ENCODE measurements around the gene TOP2A.

Gene TOP2A, protein sequence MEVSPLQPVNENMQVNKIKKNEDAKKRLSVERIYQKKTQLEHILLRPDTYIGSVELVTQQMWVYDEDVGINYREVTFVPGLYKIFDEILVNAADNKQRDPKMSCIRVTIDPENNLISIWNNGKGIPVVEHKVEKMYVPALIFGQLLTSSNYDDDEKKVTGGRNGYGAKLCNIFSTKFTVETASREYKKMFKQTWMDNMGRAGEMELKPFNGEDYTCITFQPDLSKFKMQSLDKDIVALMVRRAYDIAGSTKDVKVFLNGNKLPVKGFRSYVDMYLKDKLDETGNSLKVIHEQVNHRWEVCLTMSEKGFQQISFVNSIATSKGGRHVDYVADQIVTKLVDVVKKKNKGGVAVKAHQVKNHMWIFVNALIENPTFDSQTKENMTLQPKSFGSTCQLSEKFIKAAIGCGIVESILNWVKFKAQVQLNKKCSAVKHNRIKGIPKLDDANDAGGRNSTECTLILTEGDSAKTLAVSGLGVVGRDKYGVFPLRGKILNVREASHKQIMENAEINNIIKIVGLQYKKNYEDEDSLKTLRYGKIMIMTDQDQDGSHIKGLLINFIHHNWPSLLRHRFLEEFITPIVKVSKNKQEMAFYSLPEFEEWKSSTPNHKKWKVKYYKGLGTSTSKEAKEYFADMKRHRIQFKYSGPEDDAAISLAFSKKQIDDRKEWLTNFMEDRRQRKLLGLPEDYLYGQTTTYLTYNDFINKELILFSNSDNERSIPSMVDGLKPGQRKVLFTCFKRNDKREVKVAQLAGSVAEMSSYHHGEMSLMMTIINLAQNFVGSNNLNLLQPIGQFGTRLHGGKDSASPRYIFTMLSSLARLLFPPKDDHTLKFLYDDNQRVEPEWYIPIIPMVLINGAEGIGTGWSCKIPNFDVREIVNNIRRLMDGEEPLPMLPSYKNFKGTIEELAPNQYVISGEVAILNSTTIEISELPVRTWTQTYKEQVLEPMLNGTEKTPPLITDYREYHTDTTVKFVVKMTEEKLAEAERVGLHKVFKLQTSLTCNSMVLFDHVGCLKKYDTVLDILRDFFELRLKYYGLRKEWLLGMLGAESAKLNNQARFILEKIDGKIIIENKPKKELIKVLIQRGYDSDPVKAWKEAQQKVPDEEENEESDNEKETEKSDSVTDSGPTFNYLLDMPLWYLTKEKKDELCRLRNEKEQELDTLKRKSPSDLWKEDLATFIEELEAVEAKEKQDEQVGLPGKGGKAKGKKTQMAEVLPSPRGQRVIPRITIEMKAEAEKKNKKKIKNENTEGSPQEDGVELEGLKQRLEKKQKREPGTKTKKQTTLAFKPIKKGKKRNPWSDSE (N-terminal part only)

DNA sequence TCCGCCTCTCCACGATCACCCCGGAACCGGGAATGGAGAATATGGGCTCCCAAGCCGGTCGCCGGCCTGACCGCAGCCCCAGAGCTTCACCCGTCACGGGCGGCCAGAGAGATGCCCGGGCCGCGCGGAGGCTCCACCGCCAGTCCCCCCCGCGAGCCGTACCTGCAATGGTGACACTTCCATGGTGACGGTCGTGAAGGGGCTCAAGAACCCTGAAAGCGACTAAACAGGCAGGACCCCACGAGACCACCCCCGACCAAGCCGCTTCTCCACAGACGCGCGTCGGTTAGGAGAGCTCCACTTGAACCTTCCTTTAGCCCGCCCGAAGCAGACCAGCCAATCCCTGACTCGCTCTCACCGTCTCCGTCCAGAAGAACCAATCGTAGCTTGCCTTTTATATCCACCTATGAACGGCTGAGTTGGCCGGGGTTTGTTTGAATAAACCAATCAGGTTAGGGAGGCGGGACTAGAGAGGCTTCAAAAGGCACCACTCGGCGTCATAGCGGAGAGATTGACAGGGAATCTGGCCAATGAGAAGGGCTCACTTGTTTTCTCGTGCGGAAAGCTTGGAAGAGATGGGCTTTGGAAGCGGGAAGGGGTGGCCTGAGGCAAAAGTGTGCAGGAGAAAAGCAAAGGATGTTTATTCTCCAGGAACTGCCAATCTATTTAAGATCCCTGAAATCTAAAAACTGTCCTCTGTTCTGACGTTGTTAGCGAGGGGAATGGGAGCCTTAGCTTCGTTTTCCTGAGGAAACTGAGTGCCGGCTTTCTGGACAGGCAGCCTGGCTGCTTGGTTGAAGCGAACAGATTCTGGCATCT, at the start of gene TOP2A:
TSS of gene TOP2A (minus strand) at position 288 of the 819 bp plus-strand sequence. CDS start at position 183, 105 bp downstream.
- DNase-seq: peak; percentile 99 to 100

DNA sequence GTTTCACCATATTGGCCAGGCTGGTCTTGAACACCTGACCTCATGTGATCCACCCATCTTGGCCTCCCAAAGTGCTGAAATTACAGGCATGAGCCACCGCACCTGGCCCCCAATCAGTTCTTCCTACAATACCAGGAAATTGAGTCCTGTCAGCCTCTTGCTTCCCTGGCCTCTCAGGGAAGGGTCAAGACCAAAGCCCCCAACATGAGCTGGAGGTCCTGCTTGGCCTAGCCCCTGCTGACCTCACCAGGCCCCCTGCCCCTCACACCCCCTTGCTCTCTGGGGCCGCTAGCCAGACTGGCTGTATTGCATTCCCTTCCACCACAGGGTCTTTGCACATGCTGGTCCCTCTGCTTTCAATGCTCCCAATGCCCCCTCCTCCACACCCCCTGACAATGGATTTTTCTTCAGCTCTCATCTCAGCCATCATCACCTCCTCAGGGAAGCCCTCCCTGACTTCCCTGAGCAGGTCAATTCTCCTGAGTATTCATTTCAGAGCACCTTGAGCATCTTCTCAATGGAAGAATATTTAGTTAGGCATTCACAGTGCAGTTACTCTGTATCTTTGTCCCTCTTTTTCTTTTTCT, 49.7 kb upstream of the TOP2A start:
- DNase-seq: no peak

DNA sequence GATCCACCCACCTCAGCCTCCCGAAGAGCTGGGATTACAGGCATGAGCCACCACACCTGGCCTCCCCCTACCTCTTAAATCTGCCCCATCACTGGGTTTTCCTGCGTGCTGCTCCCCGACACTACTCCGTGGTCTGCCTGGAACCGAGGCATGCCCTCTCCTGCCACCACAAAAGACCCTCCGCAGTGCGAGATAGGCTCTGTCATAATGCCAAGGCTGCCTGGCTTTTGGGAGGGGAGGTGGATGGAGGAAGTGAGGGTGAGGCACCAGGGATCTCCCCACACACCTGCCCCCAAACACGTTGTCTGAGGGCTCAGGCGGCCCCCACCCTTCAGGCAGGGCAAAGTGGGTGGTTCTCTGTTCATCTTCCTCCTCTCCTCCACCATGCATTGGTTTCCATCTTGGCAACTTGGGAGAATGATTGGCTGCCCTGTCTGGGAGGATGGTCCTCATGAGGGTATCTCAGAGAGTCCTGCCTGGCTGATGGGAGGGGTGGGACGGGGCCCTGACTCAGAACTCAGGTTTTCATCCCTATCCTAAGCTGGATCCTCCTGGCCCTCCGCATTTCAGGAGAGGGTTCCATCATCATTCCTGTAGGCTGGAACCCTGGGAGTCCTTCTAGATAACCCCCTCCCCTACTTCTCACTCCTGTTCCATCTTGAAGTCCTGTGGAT, 48.7 kb upstream of the TOP2A start:
- no peak for DNase-seq

DNA sequence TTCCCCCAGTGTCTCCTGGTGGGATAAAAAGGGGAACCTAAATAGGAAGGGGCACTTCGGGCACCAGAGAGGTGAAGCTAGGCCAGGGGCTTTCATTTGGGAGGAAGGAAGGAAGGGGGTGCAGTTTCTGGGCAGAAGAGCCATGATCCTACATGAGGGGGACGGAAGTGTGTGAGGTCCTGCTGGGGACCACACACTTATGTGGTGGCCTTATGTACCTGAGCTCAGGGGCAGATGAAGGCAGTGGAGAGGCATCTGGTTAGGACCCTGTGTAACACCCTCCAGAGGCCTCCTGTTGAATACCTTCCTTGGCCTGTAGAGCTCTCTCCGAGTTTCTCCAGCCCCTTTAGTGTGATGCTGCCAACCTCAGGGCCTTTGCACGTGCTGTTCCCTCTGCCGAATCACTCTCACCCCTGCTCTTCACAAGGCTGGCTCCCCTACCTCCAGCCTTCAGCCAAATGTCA, 46.7 kb upstream of the TOP2A start:
- no peak for DNase-seq

DNA sequence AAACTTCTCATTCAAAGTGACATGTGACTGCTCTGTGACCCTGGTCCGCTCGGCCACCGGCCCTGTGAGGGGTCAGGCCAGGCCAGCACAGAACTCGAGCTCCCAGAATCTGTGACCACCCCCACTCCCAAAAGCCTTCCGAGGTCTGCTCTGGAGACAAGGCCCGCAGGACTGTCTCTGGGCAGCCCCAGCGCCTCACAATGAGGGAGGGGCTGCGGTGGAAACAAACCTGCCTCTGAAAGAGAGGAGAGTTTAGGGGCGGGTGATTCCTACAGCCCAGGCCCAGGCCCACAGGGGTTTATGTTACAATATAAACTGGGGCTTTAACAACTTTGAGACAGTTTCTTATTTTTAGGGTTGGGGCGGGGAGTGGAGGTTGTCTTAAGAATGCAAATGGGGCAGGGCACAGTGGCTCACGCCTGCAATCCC, 45.4 kb upstream of the TOP2A start:
- no peak for DNase-seq

DNA sequence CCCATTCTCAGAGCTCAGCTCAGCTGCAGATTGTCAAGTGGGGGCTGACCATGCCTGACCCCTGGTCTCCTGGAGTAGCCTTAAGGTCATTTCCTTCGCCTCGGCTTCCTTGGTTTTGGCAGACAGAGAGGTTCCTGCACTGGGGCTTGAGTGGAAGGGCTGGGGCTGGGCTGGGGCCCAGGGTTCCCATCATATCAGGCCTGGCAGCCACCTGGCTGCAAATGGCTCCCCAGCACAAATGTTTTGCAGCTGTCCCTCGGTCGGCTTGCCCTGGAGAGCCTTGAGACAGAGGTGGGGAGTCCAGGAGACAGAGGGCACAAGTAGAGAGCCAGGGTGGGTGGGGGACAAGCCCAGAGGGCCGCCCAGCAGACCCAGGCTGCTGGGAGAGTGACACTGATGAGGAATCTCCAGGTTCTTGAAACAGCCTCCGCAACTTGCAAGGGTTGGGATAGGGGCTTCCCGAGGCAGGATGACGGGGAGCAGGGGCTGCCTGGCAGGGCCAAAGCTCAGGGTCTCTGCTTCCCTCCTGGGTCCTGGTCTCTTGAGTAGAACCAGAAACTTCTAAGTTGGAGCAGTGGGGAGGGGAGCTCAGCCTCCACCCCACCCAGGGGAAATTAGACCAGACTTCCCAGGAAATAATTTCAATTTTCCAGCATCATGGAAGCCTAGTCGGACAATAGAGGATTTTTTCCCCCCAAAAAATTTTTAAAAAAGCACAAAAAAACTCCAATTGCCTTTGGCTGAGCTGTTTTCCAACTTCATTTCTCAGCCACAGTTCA, 44.8 kb upstream of the TOP2A start:
- DNase-seq: no peak

DNA sequence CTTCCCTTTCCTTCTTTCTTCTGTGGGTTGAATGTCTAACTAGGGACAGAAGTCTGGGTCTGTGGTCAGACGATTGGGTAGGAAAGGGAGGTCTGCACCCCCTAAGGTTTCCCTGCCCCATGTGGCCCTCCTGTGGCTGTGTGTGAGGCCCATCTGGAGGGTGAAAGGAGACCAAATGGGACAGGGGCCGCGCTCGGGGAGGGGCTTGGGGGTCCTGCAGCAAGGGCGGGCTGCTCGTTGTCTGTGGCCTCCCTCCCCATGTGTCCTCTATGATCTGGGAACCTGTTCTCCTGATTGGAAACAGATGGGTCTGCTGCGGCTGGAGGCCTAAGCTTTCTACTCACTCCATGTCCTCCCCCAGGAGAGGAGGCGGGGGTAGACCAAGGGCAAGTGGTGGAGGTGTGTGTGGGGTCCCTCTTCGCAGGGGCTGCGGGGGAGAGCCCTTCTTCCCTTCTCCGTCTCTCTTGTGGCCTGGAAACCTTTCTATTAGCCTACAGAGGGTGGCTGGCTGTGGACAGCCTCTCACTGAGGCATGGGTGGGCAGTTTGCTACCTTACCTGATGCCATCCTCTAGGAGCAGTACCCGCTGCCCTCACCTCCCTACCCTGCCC, 44.1 kb upstream of the TOP2A start:
- DNase-seq: no peak

DNA sequence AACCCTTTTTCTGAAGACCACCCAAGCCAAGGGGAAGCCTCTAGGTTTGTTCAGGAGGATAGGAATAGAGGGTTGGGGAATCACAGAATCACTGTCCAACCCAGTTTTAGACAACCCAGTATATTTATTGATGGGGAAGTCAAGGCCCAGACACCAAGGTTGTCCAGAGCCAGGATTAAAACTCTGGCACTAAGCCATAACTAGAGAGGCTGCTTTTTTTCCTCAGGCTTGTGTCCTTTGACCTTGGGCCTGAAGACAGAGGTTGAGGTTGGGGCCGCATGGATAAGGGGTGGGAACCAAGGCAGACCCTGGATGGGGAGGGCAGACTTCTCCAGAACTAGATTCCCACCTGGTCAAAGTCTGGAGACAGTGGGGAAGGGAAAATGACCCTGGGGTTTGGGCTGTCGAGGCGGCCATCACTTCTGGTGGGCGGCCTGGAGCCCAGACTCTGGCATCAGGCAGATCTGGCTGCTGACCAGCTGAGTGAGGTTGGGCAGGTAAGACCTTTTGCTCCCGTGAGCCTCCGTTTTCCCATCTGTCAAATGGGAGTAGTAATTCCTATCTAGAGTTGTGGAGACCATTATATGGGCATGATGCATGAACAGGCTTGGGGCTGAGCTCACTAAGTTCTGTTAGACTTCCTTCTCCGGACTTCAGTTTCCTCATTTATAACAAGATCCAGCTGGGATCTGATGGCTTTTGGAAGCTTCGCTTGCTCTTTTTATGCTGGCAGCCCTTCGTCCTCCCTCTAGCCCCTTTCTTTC, 43.5 kb upstream of the TOP2A start:
- DNase-seq: no peak

DNA sequence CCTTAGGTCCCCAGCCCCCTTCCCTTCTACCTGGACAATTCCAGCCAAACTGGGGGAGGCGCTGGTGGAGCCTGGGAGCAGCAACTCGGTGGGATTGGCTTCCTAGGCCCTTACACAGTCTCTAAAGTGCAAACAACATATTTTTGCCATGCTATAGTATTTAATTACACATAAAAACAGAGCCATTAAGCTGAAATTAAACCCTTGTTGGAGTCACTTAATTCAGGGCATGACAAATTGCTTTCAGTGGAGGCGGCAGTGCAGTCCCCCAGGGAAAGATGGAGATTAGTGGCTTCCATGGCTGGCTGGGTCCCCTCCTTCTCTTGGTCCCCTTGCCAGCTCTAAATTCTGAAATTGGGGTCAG, 42.9 kb upstream of the TOP2A start:
- DNase-seq: no peak

DNA sequence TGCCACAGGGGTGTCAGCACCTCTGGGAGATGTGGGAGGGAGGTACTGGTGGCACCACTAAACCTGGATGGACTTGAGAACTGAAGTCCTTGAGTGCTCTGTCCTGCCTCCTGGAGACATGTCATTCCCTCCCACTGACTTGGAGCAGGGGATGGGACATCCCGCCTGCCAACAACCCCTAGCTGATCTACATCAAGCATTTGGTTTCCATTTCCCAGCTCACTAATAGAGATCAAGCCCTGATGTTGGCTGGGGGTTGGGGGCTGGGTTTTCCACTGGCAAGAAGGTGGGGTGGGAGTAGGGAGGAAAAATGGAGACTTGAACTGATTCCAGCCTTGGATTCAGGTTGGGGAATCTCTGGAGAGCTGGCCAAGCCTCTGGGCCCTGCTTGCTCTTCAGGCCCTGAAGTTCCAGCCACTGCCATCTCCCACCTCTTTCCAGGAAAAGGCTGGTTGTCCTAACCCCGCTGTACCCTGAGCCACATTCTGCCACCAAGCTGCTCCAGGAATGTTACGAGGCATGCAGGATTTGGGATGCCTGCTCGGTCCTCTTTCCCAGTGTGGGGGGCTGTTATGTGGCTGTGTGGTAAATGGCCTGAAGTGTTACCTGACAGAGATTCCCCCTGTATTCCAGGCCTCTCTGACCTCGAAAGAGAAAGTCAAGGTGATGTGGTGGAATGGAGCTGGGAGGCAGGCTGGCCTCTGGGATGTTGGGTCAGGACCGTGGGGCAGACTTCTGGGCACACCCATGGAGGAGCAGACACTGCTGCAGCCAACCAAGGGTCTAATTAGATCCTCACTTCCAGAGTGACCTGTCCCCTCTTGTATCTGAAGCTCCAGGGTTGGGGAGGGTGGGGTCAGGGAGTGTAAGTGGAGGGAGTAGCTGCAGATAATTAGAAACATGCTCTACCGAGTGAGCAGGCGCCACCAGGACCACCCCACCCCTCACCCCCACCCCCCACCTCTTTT, 42.2 kb upstream of the TOP2A start:
- DNase-seq: no peak

DNA sequence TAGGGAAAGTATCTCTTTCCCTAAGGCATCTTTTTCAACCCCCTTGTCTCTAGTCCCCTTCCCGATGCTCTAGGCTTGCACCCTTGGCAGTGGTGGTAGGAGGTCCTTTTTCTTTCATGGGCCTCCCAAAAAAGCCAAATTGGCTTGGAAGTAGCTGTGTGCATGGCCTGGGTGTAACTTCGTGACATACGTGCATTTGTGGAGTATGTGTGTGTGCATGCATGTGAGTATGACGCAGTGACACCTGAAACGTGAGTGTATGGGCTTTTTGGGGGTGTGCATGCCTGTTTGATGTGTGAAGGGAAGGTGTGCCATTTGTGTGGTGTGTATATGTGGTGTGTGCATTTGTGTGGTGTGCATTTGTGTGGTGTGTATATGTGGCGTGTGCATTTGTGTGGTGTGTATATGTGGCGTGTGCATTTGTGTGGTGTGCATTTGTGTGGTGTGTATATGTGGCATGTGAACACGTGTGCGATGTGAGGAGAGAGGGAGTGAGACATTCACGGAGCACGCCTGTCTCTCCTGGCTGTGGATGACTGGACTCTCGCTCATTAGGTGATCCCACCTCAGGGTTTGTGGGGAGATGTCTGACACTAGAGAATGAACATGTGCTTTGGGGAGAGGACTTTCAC, 41.3 kb upstream of the TOP2A start:
- DNase-seq: no peak

DNA sequence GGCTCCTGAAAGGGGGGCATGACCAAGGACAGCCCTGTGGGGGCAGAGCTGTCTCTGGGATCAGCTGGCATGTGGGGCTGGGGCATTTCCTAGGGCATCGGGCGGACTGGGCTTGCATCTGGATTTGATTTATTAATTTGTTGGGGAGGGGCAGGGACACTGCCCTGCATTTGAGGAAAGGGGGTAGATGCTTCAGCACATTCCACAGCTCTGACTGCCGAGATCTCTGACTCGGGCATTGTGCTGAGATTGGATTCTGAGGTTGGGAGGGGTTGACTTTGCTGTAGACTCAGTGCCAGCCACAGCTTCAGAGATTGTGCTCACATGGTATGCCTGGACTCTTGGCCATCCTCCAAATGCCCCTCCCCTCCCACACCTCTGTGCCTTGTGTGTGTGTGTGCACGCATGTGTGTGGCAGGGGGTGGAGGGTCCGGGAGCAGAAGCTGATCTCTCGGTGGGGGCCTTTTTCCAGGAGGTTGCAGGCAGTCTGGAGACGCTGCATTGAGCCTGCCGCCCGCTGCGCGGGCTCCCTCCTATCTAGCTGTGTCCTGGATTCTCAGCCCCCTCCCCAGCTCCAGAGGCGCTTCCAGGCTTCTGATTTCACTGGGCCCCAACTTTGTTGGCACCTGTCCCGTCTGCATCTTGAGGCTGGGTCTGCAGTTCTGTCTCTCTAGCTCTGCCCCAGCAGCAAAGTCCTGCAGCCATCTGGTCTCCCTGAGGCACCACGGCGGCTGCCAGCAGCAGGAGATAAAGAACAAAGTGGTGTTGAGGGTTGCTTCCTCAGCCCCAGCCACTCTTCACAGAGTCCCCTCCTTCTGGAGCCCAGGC, 40.5 kb upstream of the TOP2A start:
- no peak for DNase-seq

DNA sequence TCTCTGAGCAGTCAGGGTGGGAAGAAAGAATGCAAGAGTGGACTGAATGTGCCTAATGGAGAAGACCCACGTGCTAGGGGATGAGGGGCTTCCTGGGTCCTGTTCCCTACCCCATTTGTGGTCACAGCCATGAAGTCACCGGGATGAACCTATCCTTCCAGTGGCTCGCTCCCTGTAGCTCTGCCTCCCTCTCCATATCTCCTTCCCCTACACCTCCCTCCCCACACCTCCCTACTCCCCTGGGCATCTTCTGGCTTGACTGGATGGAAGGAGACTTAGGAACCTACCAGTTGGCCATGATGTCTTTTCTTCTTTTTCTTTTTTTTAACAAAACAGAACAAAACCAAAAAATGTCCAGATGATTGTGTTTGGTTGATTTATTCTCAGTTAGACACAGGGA, 39.7 kb upstream of the TOP2A start:
- DNase-seq: no peak

DNA sequence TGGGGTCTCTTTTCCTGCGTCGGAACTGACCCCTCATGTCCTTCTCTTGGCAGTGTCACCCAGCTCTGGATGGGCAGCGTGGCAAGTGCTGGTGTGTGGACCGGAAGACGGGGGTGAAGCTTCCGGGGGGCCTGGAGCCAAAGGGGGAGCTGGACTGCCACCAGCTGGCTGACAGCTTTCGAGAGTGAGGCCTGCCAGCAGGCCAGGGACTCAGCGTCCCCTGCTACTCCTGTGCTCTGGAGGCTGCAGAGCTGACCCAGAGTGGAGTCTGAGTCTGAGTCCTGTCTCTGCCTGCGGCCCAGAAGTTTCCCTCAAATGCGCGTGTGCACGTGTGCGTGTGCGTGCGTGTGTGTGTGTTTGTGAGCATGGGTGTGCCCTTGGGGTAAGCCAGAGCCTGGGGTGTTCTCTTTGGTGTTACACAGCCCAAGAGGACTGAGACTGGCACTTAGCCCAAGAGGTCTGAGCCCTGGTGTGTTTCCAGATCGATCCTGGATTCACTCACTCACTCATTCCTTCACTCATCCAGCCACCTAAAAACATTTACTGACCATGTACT, 38.8 kb upstream of the TOP2A start:
- DNase-seq: no peak

DNA sequence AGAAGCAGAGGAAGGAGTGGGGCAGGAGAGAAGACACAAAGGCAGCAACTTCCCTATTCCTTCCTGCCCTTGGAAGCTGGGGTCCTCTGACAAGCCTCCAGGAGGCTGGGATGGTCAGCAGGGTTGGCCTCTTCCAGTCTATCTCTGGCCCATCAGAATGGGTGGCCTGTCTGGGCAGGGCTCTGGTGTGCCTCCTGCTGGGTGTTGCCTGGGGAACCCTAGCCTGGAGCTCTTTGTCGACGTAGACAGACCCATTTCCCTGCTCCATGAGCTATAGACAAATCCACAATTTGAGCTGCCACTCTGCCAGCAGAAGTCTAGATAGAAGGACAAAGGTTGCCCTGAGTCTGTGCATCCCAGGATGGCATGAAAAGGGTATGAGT, 36.9 kb upstream of the TOP2A start:
- DNase-seq: no peak

All from AML-193 (cell line).